Measurements from ENCODE around the gene SAC3D1. TPM values are rescaled to one million over a fixed set of nuclear protein-coding genes. Genes with fewer than 3 reads are reported as not detected.

The SAC3D1 gene
- total and polyA plus RNA-seq, 9 of the 15 experiments (the other 6 are each of a cell fraction or from before 2014, with no cell fraction given), result 0.20 to 35.2 (median 5.8) TPM

DNA sequence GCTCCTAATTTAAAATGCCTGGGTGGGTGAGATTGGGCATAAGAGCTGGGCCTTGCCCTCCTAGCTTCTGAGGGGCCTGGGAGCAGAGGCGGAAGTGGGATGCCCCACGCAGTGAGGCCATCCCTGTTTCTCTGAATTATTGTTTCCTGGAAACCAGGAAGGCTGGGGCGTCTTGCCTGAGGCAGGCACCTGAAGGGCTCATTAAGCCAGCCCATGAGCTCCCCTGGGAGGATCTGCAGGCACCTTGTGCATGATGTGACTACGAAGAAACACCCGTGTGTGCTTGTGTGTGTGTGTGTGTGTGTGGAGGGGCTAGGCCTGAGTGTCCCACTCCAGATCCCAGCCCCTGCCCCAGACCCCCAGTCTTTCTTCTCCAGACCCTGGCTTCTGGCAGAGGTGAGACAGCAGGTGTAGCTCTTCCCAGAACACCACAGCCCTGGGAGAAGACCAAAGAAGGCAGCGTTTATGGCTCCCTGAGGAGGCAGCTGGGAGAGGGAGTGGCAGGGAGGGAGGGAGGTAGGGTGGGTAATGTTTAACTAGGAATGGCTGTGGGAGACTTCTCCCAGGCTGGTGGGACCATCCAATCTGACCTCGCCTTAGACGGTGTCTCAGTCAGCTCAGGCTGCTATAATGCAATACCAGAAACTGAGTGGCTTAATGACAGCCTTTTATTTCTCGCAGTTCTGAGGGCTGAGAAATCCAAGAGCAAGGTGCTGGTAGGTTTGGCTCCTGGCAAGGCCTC is 42.1 kb upstream of the SAC3D1 start:
- ChIA-PET CTCF (ENCODE audit: low intra/inter-chr PET ratio) (no interaction called here), POLR2A (interaction anchor here (0.7 to 1.4 kb wide), 5 partner anchors 10 to 424 kb away, joined by 3 to 6 read pairs (median 4); partner anchors contain the start of genes ARL2 and NEAT1)
- intact Hi-C loops (cut with micrococcal nuclease), result no loop called here
- Histone ChIP-seq H3K27ac (ENCODE audit: extremely low read depth, low read depth, low read length) (peak overlapping the region; percentile 55), H3K36me3 (ENCODE audit: control insufficient read depth, insufficient read depth, low read length) (no peaks in the 10 kb centered on the region), H3K4me3 (0 out of 2 replicates have a peak overlapping the region, but pooled peaks have one; percentile 5), H3K4me1 (replicated peaks in 1 of 2; ENCODE audit: control insufficient read depth in 2 of 2, insufficient read depth in 2 of 2, low read length in 2 of 2) (peaks cover 23% of the 10 kb centered on the region in 2 experiments; a peak in 4 of 5 replicates), H3K9ac (ENCODE audit: insufficient read depth in 1 of 2, low read depth in 2 of 2, low read length in 2 of 2) (peak overlapping the region; percentile 42 to 84), H3K4me2 (ENCODE audit: insufficient read depth, low read length) (peak overlapping the region; percentile 68), H3K9me3 (replicated peaks; ENCODE audit: control insufficient read depth, insufficient read depth, low read depth, low read length) (no peaks in the 10 kb centered on the region), H2AFZ (ENCODE audit: low read depth, low read length) (peak overlapping the region; percentile 81), H3K79me2 (ENCODE audit: control insufficient read depth, insufficient read depth, low read length) (no peaks in the 10 kb centered on the region), H3K27me3 (ENCODE audit: control insufficient read depth in 2 of 2, insufficient read depth in 2 of 2, low read length in 2 of 2) (no peaks in the 10 kb centered on the region), H4K20me1 (replicated peaks; ENCODE audit: control insufficient read depth, insufficient read depth, low read length) (no peaks in the 10 kb centered on the region), H3K9me1 (ENCODE audit: control insufficient read depth, insufficient read depth, low read length) (no peaks in the 10 kb centered on the region)
- peak in 2 of 4 experiments; percentile 59 to 72 for DNase-seq (ENCODE audit: extremely low read depth in 1 of 4, low spot score in 3 of 4)
- no TSS peak for BruUV-seq (replicated peaks)
- in situ Hi-C loops (cut with MboI), result loop anchor here (5.0 kb wide), 1 partner anchor 152 kb away; no protein-coding TSS in a partner anchor
- 31% methylated on average over 9 of the region's 9 CpGs for WGBS (ENCODE audit: insufficient coverage, low coverage, missing lambda C conversion rate)
- no peak for ATAC-seq
- FAIRE-seq, result peak; percentile 81
- TF ChIP-seq SP1 (CRISPR knock-in tag; IDR thresholded peaks at IDR 0.05) (no peak), NCOR1 (IDR thresholded peaks at IDR 0.05) (no peak), ELF1 (tag; IDR thresholded peaks at IDR 0.05) (0 out of 2 replicates have a peak, but pooled peaks have one; percentile 48), STAG1 (CRISPR knock-in tag; IDR thresholded peaks at IDR 0.05; ENCODE audit: borderline replicate concordance) (no peak), NCOA1 (IDR thresholded peaks at IDR 0.05; ENCODE audit: low read depth) (no peak), KLF10 (CRISPR knock-in tag; IDR thresholded peaks at IDR 0.05) (no peak), MAFF (IDR thresholded peaks at IDR 0.05; ENCODE audit: low read length) (no peak), RBM34 (IDR thresholded peaks at IDR 0.05; ENCODE audit: borderline replicate concordance, insufficient read depth, low read length) (no peak), CSDE1 (IDR thresholded peaks at IDR 0.05) (no peak), HNRNPK (IDR thresholded peaks at IDR 0.05; ENCODE audit: low read depth, low read length, poor library complexity, severe bottlenecking) (no peak), ATF2 (CRISPR knock-in tag; IDR thresholded peaks at IDR 0.05) (no peak), ARID1B (IDR thresholded peaks at IDR 0.05) (peak; percentile 17; the same call in 1 of the 2 replicates), CTBP1 (IDR thresholded peaks at IDR 0.05; ENCODE audit: borderline replicate concordance) (0 out of 2 replicates have a peak, but pooled peaks have one; percentile 29), TCFL5 (CRISPR knock-in tag; conservative IDR thresholded peaks at IDR 0.05) (no peak), TAF9B (IDR thresholded peaks at IDR 0.05; ENCODE audit: partially characterized antibody) (no peak), NCOA6 (IDR thresholded peaks at IDR 0.05) (no peak), CBX3 (IDR thresholded peaks at IDR 0.05; ENCODE audit: borderline replicate concordance in 1 of 2, low read length in 2 of 2) (no peak), ATF7 (IDR thresholded peaks at IDR 0.05) (no peak), PTTG1 (tag; IDR thresholded peaks at IDR 0.05; ENCODE audit: low read depth) (no peak), NRF1 (conservative IDR thresholded peaks at IDR 0.05 in 1 of 2, IDR thresholded peaks at IDR 0.05 in 1 of 2) (no peak), SOX6 (IDR thresholded peaks at IDR 0.05) (no peak)
- TF ChIP-seq, protein P1, sequence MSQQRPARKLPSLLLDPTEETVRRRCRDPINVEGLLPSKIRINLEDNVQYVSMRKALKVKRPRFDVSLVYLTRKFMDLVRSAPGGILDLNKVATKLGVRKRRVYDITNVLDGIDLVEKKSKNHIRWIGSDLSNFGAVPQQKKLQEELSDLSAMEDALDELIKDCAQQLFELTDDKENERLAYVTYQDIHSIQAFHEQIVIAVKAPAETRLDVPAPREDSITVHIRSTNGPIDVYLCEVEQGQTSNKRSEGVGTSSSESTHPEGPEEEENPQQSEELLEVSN (IDR thresholded peaks at IDR 0.05; ENCODE audit: borderline replicate concordance in 1 of 2, extremely low read depth in 1 of 2, insufficient read depth in 1 of 2, insufficient read length in 1 of 2, low read depth in 1 of 2, low read length in 1 of 2, poor library complexity in 1 of 2, severe bottlenecking in 1 of 2), result peak in 1 of 2 experiments; percentile 11
